ENCODE measurements around the gene DNAJC4.

Gene DNAJC4

DNA sequence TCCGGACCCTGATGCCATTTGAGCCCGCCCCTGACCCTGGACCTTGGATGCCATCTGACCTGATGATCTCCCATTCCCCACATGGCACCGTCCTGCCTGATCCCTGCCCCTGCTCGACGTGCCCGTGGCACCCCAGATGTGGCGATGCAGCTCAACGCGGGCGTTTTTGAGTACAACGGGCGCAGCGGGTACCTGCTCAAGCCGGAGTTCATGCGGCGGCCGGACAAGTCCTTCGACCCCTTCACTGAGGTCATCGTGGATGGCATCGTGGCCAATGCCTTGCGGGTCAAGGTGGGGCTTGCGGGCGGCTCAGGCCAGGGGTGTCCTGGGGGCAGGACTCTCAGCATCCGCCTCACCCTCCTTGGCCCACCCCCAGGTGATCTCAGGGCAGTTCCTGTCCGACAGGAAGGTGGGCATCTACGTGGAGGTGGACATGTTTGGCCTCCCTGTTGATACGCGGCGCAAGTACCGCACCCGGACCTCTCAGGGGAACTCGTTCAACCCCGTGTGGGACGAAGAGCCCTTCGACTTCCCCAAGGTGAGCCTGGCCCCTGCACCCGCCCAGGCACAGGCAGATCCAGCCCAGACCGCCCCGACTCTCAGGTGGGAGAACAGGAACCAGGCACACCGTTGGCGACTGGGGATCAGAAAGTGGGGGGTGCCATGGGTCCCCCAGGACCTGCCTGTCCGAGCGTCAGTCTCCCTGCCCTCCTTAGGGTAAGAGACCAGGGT, 32.1 kb downstream of the DNAJC4 start:
- DNase-seq (ENCODE audit: low spot score) = no peak

DNA sequence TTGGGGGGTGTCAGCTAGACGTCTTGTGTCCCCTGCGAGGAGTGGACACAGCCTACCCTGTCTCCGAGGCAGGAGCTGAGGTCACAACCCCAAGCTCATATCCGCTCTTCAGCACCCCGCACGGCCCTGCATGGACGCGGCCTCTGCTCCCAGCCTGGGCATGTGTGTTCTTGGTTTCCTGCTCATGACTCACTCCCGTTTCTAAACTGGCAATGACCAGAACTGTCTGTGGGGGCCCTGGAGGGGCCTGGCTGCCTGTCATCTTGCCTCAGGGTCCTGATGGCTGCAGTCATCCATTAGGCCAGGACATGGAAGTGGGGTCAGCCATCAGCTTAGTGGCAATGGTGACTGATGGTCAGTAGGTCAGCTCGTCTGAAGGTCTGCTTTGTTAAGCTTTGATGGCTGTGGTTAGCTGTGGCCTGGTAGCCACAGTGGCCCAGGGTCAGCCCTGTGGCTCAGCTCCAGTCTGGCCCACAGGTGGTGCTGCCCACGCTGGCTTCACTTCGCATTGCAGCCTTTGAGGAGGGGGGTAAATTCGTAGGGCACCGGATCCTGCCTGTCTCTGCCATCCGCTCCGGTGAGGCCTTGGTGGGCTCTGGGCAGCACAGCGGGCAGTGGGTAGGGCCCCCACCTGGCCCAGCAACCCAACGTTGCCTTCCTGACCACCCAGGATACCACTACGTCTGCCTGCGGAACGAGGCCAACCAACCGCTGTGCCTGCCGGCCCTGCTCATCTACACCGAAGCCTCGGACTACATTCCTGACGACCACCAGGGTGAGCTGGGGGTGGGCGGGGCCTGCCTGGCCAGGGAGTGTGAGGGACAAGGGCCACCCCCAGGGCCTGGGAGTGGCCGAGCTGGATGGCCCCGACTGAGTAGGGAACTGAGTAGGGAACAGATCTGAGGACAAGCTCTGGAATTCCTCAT, 32.9 kb downstream of the DNAJC4 start:
- no peak for DNase-seq (ENCODE audit: low spot score)
- TF ChIP-seq, protein P1, sequence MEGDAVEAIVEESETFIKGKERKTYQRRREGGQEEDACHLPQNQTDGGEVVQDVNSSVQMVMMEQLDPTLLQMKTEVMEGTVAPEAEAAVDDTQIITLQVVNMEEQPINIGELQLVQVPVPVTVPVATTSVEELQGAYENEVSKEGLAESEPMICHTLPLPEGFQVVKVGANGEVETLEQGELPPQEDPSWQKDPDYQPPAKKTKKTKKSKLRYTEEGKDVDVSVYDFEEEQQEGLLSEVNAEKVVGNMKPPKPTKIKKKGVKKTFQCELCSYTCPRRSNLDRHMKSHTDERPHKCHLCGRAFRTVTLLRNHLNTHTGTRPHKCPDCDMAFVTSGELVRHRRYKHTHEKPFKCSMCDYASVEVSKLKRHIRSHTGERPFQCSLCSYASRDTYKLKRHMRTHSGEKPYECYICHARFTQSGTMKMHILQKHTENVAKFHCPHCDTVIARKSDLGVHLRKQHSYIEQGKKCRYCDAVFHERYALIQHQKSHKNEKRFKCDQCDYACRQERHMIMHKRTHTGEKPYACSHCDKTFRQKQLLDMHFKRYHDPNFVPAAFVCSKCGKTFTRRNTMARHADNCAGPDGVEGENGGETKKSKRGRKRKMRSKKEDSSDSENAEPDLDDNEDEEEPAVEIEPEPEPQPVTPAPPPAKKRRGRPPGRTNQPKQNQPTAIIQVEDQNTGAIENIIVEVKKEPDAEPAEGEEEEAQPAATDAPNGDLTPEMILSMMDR (IDR thresholded peaks at IDR 0.05; ENCODE audit: borderline replicate concordance, control extremely low read depth, extremely low read depth, insufficient read depth, missing control alignments) = no peak
- in situ Hi-C loops (cut with MboI; ENCODE audit: low sequenced_read_pairs, unreplicated experiment) = no loop called here

More for the DNA sequence above, 32.1 kb downstream of the DNAJC4 start:
- TF ChIP-seq, protein P1 (IDR thresholded peaks at IDR 0.05; ENCODE audit: borderline replicate concordance, control extremely low read depth, extremely low read depth, insufficient read depth, missing control alignments) = no peak
- in situ Hi-C loops (cut with MboI; ENCODE audit: low sequenced_read_pairs, unreplicated experiment) = no loop called here

DNA sequence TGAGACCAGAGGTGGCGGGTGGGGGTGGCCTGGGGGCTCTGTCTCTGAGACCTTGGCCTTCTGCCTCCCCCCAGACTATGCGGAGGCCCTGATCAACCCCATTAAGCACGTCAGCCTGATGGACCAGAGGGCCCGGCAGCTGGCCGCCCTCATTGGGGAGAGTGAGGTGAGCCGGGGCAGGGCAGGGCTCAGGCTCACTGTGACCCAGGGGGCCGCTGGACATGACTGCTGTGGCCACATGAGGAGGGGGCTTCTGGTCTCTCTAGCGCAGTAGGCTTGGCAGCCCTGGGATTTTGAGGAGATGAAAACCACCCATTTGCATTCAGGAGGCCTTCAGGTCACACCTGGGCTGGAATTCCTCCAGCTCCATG, 33.6 kb downstream of the DNAJC4 start:
- TF ChIP-seq, protein P1 (IDR thresholded peaks at IDR 0.05; ENCODE audit: borderline replicate concordance, control extremely low read depth, extremely low read depth, insufficient read depth, missing control alignments) = no peak

DNA sequence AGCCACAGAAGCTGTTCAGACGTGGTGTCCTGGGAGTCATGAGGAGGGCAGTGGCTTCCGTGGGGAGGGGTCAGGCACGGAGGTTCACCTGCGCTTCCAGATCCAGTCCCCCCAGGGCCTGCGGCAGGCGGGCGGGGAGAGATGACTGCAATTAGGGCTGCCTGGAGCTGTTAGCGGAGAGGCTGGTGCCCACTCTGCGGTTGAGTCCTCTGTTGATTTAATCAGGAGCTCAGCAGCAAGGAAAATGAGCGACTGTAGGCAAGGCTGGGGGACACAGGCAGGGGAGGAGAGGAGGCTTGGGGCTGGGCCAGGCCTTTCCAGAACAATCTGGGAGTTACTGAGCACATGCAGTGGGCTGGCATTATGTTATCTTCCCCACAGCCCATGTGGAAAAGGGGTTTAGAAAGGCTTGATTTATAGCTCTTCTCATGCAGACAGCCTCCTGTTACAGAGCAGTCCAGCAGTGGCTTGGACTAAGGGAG, 34.1 kb downstream of the DNAJC4 start:
- in situ Hi-C loops (cut with MboI; ENCODE audit: low sequenced_read_pairs, unreplicated experiment) = no loop called here
- TF ChIP-seq, protein P1 (IDR thresholded peaks at IDR 0.05; ENCODE audit: borderline replicate concordance, control extremely low read depth, extremely low read depth, insufficient read depth, missing control alignments) = no peak
- DNase-seq (ENCODE audit: low spot score) = no peak

More for the DNA sequence above, 33.6 kb downstream of the DNAJC4 start:
- in situ Hi-C loops (cut with MboI; ENCODE audit: low sequenced_read_pairs, unreplicated experiment) = no loop called here
- no peak for DNase-seq (ENCODE audit: low spot score)

DNA sequence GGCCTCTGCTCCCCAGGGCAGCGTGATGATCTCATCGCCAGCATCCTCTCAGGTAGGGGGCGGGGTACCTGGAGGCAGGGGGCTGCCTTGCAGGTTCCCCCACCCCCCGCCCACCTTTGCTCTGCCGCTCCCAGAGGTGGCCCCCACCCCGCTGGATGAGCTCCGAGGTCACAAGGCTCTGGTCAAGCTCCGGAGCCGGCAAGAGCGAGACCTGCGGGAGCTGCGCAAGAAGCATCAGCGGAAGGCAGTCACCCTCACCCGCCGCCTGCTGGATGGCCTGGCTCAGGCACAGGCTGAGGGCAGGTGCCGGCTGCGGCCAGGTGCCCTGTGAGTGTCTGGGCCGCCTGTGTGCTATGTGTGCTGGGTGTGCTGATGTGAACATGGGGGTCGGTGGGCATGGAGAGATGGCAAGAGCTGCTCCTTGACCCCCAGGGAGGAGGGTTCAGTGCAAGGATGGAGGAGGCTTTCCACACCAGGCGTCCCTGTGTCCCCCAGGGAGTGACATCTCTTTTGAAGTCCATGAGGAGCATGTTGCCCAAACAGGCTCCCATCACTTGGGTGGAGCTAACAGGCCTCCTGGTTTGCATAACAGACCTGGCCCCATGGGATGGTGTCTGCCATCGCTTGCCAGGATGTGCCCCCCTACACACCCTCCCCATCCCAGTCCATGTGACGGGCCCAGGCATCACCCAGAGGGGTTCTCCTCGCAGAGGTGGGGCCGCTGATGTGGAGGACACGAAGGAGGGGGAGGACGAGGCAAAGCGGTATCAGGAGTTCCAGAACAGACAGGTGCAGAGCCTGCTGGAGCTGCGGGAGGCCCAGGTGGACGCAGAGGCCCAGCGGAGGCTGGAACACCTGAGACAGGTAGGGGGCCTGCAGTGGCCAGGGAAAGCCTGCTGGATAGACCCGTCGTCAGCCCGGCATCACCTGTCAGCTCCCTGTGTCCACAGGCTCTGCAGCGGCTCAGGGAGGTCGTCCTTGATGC, 35.1 kb downstream of the DNAJC4 start:
- DNase-seq (ENCODE audit: low spot score) = no peak
- TF ChIP-seq, protein P1 (IDR thresholded peaks at IDR 0.05; ENCODE audit: borderline replicate concordance, control extremely low read depth, extremely low read depth, insufficient read depth, missing control alignments) = no peak
- in situ Hi-C loops (cut with MboI; ENCODE audit: low sequenced_read_pairs, unreplicated experiment) = no loop called here
